IMR-90 (cell line): ENCODE results near the gene PRR18. TPM values are rescaled to one million over a fixed set of nuclear protein-coding genes. Genes with fewer than 3 reads are reported as not detected.
"Not testable (repeated sequence)": the region's sequence is repeated elsewhere in the genome, so short reads cannot be mapped to it uniquely, and the experiment has no call there.

Experiments used
- ATAC-seq: fragments of 200-7000 bp; cut with Tn5 transposase; 2 replicates; pipeline ENCODE4 v1.9.1; 2020; ENCODE audit warnings: low read depth, mild to moderate bottlenecking, moderate library complexity
- BruUV-seq: library from RNA; stranded (reverse); fragments of 400-500 nt; replicated peaks from 2 replicates; lab custom pipeline; 2021; lab: Mats Ljungman, UMichigan
- CTCF ChIA-PET: fragments of 300-600 bp; formaldehyde crosslinking; extraction: SDS; loops from one replicate; lab custom pipeline; 2021; ENCODE audit warnings: antibody characterized with exemption; lab: Yijun Ruan, JAX
- POLR2A ChIA-PET: fragments of 300-600 bp; sonication (Branson Sonifier 250); formaldehyde crosslinking; loops from one replicate; lab custom pipeline; 2022; ENCODE audit warnings: antibody characterized with exemption; ENCODE audit not compliant: unreplicated experiment; lab: Charles Lee
- DNase-seq: peaks from one replicate; pipeline ENCODE4 v3.0.0; 2013
- H2AFZ ChIP-seq: replicated peaks from 2 replicates; pipeline ENCODE3; 2013; ENCODE audit warnings: low read length, mild to moderate bottlenecking; ENCODE audit not compliant: poor library complexity
- H2AK5ac ChIP-seq: 2 replicates; pipeline ENCODE4 v1.6.1; 2013; ENCODE audit warnings: low read depth, low read length, inconsistent platforms
- H2AK9ac ChIP-seq: replicated peaks from 2 replicates; pipeline ENCODE3; 2013; ENCODE audit warnings: mild to moderate bottlenecking, low read depth, low read length, moderate library complexity; ENCODE audit not compliant: poor library complexity
- H2BK120ac ChIP-seq: 2 replicates; pipeline ENCODE4 v1.6.1; 2013; ENCODE audit warnings: low read depth, low read length, inconsistent platforms
- H2BK15ac ChIP-seq: 3 replicates; pipeline ENCODE4 v1.6.1; 2013; ENCODE audit warnings: low read depth, low read length, inconsistent platforms
- H2BK20ac ChIP-seq: 2 replicates; pipeline ENCODE4 v1.6.1; 2013; ENCODE audit warnings: low read depth, mild to moderate bottlenecking, inconsistent platforms, low read length, moderate library complexity
- H2BK5ac ChIP-seq: 2 replicates; pipeline ENCODE4 v1.6.1; 2013; ENCODE audit warnings: mild to moderate bottlenecking, low read depth, low read length, inconsistent platforms; ENCODE audit not compliant: poor library complexity, severe bottlenecking
- H3K14ac ChIP-seq: replicated peaks from 2 replicates; pipeline ENCODE4 v1.6.1; 2013; ENCODE audit warnings: low read depth, low read length, inconsistent platforms
- H3K18ac ChIP-seq: 2 replicates; pipeline ENCODE4 v1.6.1; 2013; ENCODE audit warnings: low read depth, low read length, control low read depth
- H3K23ac ChIP-seq: 2 replicates; pipeline ENCODE4 v1.6.1; 2013; ENCODE audit warnings: low read depth, low read length, inconsistent platforms
- H3K27ac ChIP-seq: 2 replicates; pipeline ENCODE4 v1.5.1; 2013; ENCODE audit warnings: mild to moderate bottlenecking, control low read depth, low read length; ENCODE audit not compliant: insufficient read depth
- H3K27me3 ChIP-seq: 2 replicates; pipeline ENCODE4 v1.6.1; 2013; ENCODE audit warnings: low read length; ENCODE audit not compliant: control insufficient read depth, insufficient read depth
- H3K36me3 ChIP-seq: 2 replicates; pipeline ENCODE4 v1.6.1; 2013; ENCODE audit warnings: low read length, mixed read lengths; ENCODE audit not compliant: control insufficient read depth, insufficient read depth
- H3K4ac ChIP-seq: 2 replicates; pipeline ENCODE4 v1.6.1; 2013; ENCODE audit warnings: low read depth, low read length, inconsistent platforms
- H3K4me1 ChIP-seq: 2 replicates; pipeline ENCODE4 v1.6.1; 2013; ENCODE audit warnings: low read length, mixed read lengths; ENCODE audit not compliant: control insufficient read depth, insufficient read depth
- H3K4me2 ChIP-seq: 2 replicates; pipeline ENCODE4 v1.6.1; 2013; ENCODE audit warnings: low read depth, mild to moderate bottlenecking, control low read depth, low read length, moderate library complexity
- H3K4me3 ChIP-seq: 2 replicates; pipeline ENCODE4 v1.5.1; 2013; ENCODE audit warnings: low read depth, mild to moderate bottlenecking, control low read depth, low read length, moderate library complexity; ENCODE audit not compliant: insufficient read depth
- H3K56ac ChIP-seq: 2 replicates; pipeline ENCODE4 v1.6.1; 2013; ENCODE audit warnings: low read length, inconsistent platforms; ENCODE audit not compliant: insufficient read depth; ENCODE audit errors: extremely low read depth
- H3K79me1 ChIP-seq, 2 experiments: 2 replicates each; pipeline ENCODE4 v1.6.1; 2013; ENCODE audit warnings: low read length in 2 of 2, inconsistent platforms in 1 of 2, low read depth in 1 of 2
- H3K9ac ChIP-seq: 2 replicates; pipeline ENCODE4 v1.6.1; 2013; ENCODE audit warnings: low read depth, low read length, control low read depth
- H3K9me1 ChIP-seq: 2 replicates; pipeline ENCODE4 v1.6.1; 2013; ENCODE audit warnings: low read length, inconsistent platforms; ENCODE audit not compliant: insufficient read depth
- H3K9me3 ChIP-seq: 2 replicates; pipeline ENCODE4 v1.6.1; 2013; ENCODE audit warnings: low read length; ENCODE audit not compliant: control insufficient read depth, insufficient read depth
- H4K20me1 ChIP-seq: 2 replicates; pipeline ENCODE4 v1.6.1; 2013; ENCODE audit warnings: low read length, inconsistent platforms; ENCODE audit not compliant: insufficient read depth
- H4K5ac ChIP-seq: 2 replicates; pipeline ENCODE4 v1.6.1; 2013; ENCODE audit warnings: mild to moderate bottlenecking, low read depth, low read length, control low read depth
- H4K8ac ChIP-seq, 2 experiments: 2 replicates each; pipeline ENCODE4 v1.6.1; 2013; ENCODE audit warnings: low read depth in 2 of 2, low read length in 2 of 2, control low read depth in 1 of 2, inconsistent platforms in 1 of 2
- H4K91ac ChIP-seq: 2 replicates; pipeline ENCODE4 v1.6.1; 2013; ENCODE audit warnings: low read depth, low read length, inconsistent platforms; ENCODE audit not compliant: insufficient read depth
- CHD1 ChIP-seq: IDR thresholded peaks from 2 replicates; pipeline ENCODE4 v1.6.1; 2012; ENCODE audit warnings: low read depth, low read length, improper control_type of control experiment
- SMC3 ChIP-seq: fragments of 150-350 bp; IDR thresholded peaks from 2 replicates; pipeline ENCODE4 v1.6.1; 2016; ENCODE audit warnings: low read depth, mild to moderate bottlenecking, antibody characterized with exemption, low read length, moderate library complexity
- WGBS, 2 experiments: methylation state at CpG; one replicate each; pipeline versions ENCODE4 v1.1.5 to v1.1.7; 2013; ENCODE audit warnings: missing lambda C conversion rate in 2 of 2; ENCODE audit not compliant: insufficient read length in 1 of 2; ENCODE audit errors: extremely low coverage in 2 of 2; 5-methylcytosine and 5-hydroxymethylcytosine counted together
- dilution Hi-C: fragments of 300-500 bp; cut with HindIII; formaldehyde crosslinking; loops from one replicate; pipeline ENCODE4 v1.14.3; 2018; ENCODE audit warnings: low sequenced_read_pairs; ENCODE audit not compliant: unreplicated experiment
- in situ Hi-C: fragments of 300-500 bp; cut with MboI; formaldehyde crosslinking; loops from 3 replicates; pipeline ENCODE4 v1.14.3; 2019; ENCODE audit warnings: low sequenced_read_pairs, inconsistent platforms, mixed read lengths
- intact Hi-C: fragments of 100-400 bp; cut with micrococcal nuclease; formaldehyde crosslinking; loops from 2 replicates; pipeline ENCODE4 v1.10.0; 2022
- polyA plus RNA-seq, 3 experiments: library from polyadenylated mRNA; depleted of rRNA; stranded (reverse); fragments of >200 nt; gene quantifications; 2 replicates each; pipeline ENCODE4 v1.2.3, GENCODE V29; 2012; ENCODE audit warnings: low replicate concordance in 1 of 3
- total RNA-seq: library from RNA; depleted of rRNA; stranded (reverse); fragments of >200 nt; gene quantifications from 2 replicates; pipeline ENCODE4 v1.2.3, GENCODE V29; 2012
- TF ChIP-seq, protein P1 (sequence below): conservative IDR thresholded peaks from 2 replicates; pipeline ENCODE4 v1.5.1; 2012; ENCODE audit warnings: mild to moderate bottlenecking, low read depth, low read length, improper control_type of control experiment

Gene PRR18
- total and polyA plus RNA-seq, 2 of the 4 experiments (the other 2 are of a cell fraction), result not detected

DNA sequence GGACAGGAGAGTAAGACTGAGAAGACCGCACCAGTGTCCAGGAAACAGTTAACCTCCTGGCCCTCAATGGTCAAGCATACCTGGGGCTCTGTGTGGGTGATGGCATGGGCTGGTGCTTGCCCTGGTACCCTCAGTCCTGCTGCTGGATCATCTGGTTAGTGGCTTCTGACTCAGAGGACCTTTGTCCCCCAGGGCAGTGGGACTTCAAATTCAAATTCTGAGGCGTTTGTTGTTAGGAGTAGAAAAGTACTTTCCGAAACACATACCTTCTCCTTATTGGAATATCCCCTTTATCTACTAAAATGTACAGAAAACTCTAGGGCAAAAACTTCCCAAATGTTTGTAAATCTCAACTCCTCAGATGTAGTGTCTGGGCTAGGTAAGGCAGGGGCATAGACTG, 38.3 kb upstream of the PRR18 start:
- H2BK20ac ChIP-seq, result no peak overlapping the region
- no peak overlapping the region for H3K4me2 ChIP-seq
- no peaks in the 10 kb centered on the region; the same call in 1 of the 2 replicates for H3K9me3 ChIP-seq
- no peak overlapping the region for H3K56ac ChIP-seq
- H3K36me3 ChIP-seq, result no peaks in the 10 kb centered on the region
- H2AK9ac ChIP-seq, result no peak overlapping the region
- ChIA-PET CTCF (no interaction called here), POLR2A (no interaction called here)
- H3K4ac ChIP-seq, result no peak overlapping the region
- no peak overlapping the region for H3K9ac ChIP-seq
- H3K4me3 ChIP-seq, result no peak overlapping the region
- BruUV-seq, result no TSS peak
- H4K91ac ChIP-seq, result no peak overlapping the region
- no peak overlapping the region for H2BK5ac ChIP-seq
- in situ Hi-C loops (no loop called here), dilution Hi-C loops (no loop called here), intact Hi-C loops (no loop called here)
- no peak overlapping the region for H2AK5ac ChIP-seq
- no peak overlapping the region for H3K14ac ChIP-seq
- no peak overlapping the region for H2BK15ac ChIP-seq
- H4K8ac ChIP-seq, result no peak overlapping the region
- peaks cover 2 to 11% of the 10 kb centered on the region in 2 experiments; a peak in 1 of 4 replicates for H3K79me1 ChIP-seq
- H2BK120ac ChIP-seq, result no peak overlapping the region
- H4K20me1 ChIP-seq, result no peaks in the 10 kb centered on the region
- H3K27me3 ChIP-seq, result no peaks in the 10 kb centered on the region; the same call in 1 of the 2 replicates
- no peak for TF ChIP-seq SMC3
- TF ChIP-seq, protein P1, sequence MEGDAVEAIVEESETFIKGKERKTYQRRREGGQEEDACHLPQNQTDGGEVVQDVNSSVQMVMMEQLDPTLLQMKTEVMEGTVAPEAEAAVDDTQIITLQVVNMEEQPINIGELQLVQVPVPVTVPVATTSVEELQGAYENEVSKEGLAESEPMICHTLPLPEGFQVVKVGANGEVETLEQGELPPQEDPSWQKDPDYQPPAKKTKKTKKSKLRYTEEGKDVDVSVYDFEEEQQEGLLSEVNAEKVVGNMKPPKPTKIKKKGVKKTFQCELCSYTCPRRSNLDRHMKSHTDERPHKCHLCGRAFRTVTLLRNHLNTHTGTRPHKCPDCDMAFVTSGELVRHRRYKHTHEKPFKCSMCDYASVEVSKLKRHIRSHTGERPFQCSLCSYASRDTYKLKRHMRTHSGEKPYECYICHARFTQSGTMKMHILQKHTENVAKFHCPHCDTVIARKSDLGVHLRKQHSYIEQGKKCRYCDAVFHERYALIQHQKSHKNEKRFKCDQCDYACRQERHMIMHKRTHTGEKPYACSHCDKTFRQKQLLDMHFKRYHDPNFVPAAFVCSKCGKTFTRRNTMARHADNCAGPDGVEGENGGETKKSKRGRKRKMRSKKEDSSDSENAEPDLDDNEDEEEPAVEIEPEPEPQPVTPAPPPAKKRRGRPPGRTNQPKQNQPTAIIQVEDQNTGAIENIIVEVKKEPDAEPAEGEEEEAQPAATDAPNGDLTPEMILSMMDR, result no peak
- no peak for TF ChIP-seq CHD1
- no peak overlapping the region for H3K27ac ChIP-seq
- no peak overlapping the region for H3K23ac ChIP-seq
- DNase-seq, result no peak
- WGBS, 2 experiments, result 100% methylated on average over 1 of the region's 3 CpGs; no CpG with 5 or more reads in 1 of the 2 experiments
- no peaks in the 10 kb centered on the region for H3K4me1 ChIP-seq
- no peak for ATAC-seq
- H3K18ac ChIP-seq, result no peak overlapping the region
- no peak overlapping the region for H2AFZ ChIP-seq
- no peak overlapping the region for H4K5ac ChIP-seq
- H3K9me1 ChIP-seq, result no peaks in the 10 kb centered on the region

DNA sequence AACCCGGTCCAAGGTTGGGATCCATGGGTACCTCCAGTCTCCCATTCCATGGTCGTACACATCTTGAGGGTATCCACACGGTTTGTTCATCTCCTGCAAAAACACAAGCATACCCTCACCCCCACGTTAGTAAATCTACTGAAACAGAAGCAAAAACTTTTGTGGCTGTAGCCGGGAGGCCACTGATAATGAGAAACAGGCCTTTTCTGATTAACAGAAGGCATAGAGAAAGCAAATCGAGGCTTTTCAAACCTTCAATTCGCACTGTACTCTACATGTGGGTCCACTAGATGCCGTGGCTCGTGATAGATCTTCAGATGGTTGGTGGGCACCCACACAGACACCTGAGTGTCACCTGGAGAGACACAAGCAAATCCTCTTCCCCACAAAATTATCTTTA, 37.5 kb upstream of the PRR18 start:
- H4K20me1 ChIP-seq, H4K8ac ChIP-seq, H3K18ac ChIP-seq, H4K5ac ChIP-seq, ATAC-seq, in situ Hi-C loops, H2BK5ac ChIP-seq, H3K56ac ChIP-seq, dilution Hi-C loops, H3K4me2 ChIP-seq, H3K27ac ChIP-seq, H3K9me3 ChIP-seq, H3K4ac ChIP-seq, H2AFZ ChIP-seq, H3K27me3 ChIP-seq, H2BK15ac ChIP-seq, BruUV-seq, CTCF ChIA-PET, H3K14ac ChIP-seq, H2AK5ac ChIP-seq, H3K36me3 ChIP-seq, H3K4me3 ChIP-seq, H2AK9ac ChIP-seq, H4K91ac ChIP-seq, H3K9me1 ChIP-seq, H3K4me1 ChIP-seq, intact Hi-C loops, H3K9ac ChIP-seq, H3K23ac ChIP-seq, H2BK20ac ChIP-seq, H2BK120ac ChIP-seq, DNase-seq: not testable (repeated sequence)
- H3K79me1 ChIP-seq, result peaks cover 4 to 18% of the 10 kb centered on the region in 2 experiments; a peak in 3 of 4 replicates
- POLR2A ChIA-PET, result interaction anchor here (0.6 kb wide), 1 partner anchor 63 kb away, joined by 3 read pairs; no protein-coding TSS in a partner anchor
- 85% methylated on average over 4 of the region's 9 CpGs; no CpG with 5 or more reads in 1 of the 2 experiments for WGBS, 2 experiments
